Keratinocyte (primary cell): ENCODE data around the gene PNMA1. TPM values are rescaled to one million over a fixed set of nuclear protein-coding genes. Genes with fewer than 3 reads are reported as not detected.

ENCODE experiments used
- DNase-seq: peaks from one replicate; pipeline ENCODE4 v3.0.0-alpha.2; 2011; ENCODE audit warnings: low read depth, missing footprints, low spot score
- FAIRE-seq: peaks from 2 replicates; lab custom pipeline; 2011; peaks lifted over from hg19 to GRCh38; lab: Jason Lieb, UNC
- H2AFZ ChIP-seq: 2 replicates; pipeline ENCODE4 v1.6.0; 2012; ENCODE audit warnings: low read length, control low read depth, inconsistent platforms; ENCODE audit not compliant: control insufficient read depth
- H3K27ac ChIP-seq: 2 replicates; pipeline ENCODE4 v1.5.1; 2011; ENCODE audit warnings: low read length; ENCODE audit not compliant: control insufficient read depth, insufficient read depth
- H3K27me3 ChIP-seq: 3 replicates; pipeline ENCODE4 v1.6.0; 2011; ENCODE audit warnings: low read length; ENCODE audit not compliant: control insufficient read depth, insufficient read depth; ENCODE audit errors: extremely low read depth
- H3K36me3 ChIP-seq, 2 experiments: 2 replicates in 1 of 2; 3 replicates in 1 of 2; pipeline ENCODE4 v1.5.1; 2011; ENCODE audit warnings: low read length in 2 of 2, mild to moderate bottlenecking in 1 of 2; ENCODE audit not compliant: control insufficient read depth in 2 of 2, insufficient read depth in 2 of 2; ENCODE audit errors: extremely low read depth in 1 of 2
- H3K4me1 ChIP-seq: 3 replicates; pipeline ENCODE4 v1.5.1; 2011; ENCODE audit warnings: low read length; ENCODE audit not compliant: control insufficient read depth, insufficient read depth; ENCODE audit errors: extremely low read depth
- H3K4me2 ChIP-seq: 3 replicates; pipeline ENCODE4 v1.6.0; 2011; ENCODE audit warnings: low read depth, low read length; ENCODE audit not compliant: control insufficient read depth, insufficient read depth; ENCODE audit errors: extremely low read depth
- H3K4me3 ChIP-seq, 3 experiments: fragments of 200-600 bp in 1 of 3; sonication (generic) in 1 of 3; 2 replicates in 2 of 3; 3 replicates in 1 of 3; pipeline ENCODE4 v1.5.1; 2011 to 2016; ENCODE audit warnings: low read length in 3 of 3, mild to moderate bottlenecking in 3 of 3, control low read depth in 2 of 3, inconsistent platforms in 1 of 3, low read depth in 1 of 3, mixed read lengths in 1 of 3, mixed run types in 1 of 3, moderate library complexity in 1 of 3; ENCODE audit not compliant: control insufficient read depth in 2 of 3, insufficient read depth in 2 of 3; ENCODE audit errors: extremely low read depth in 1 of 3
- H3K79me2 ChIP-seq: 2 replicates; pipeline ENCODE4 v1.6.0; 2012; ENCODE audit warnings: low read length; ENCODE audit not compliant: control insufficient read depth, insufficient read depth
- H3K9ac ChIP-seq: 3 replicates; pipeline ENCODE4 v1.6.0; 2011; ENCODE audit warnings: low read length; ENCODE audit not compliant: control insufficient read depth, insufficient read depth; ENCODE audit errors: extremely low read depth
- H3K9me1 ChIP-seq: 3 replicates; pipeline ENCODE4 v1.6.0; 2011; ENCODE audit warnings: low read length; ENCODE audit not compliant: control insufficient read depth, insufficient read depth; ENCODE audit errors: extremely low read depth
- H3K9me3 ChIP-seq: 2 replicates; pipeline ENCODE4 v1.5.1; 2012; ENCODE audit warnings: low read depth, low read length; ENCODE audit not compliant: control insufficient read depth
- H4K20me1 ChIP-seq: 3 replicates; pipeline ENCODE4 v1.6.0; 2011; ENCODE audit warnings: low read length; ENCODE audit not compliant: control insufficient read depth, insufficient read depth; ENCODE audit errors: extremely low read depth
- EZH2 ChIP-seq: IDR thresholded peaks from one replicate; pipeline ENCODE4 v1.6.1; 2012; ENCODE audit warnings: inconsistent platforms, mild to moderate bottlenecking, low read length, moderate library complexity
- dilution Hi-C: fragments of 300-500 bp; cut with MboI; formaldehyde crosslinking; loops from one replicate; pipeline ENCODE4 v1.7.0; 2020; ENCODE audit warnings: low sequenced_read_pairs; ENCODE audit not compliant: extremely low pct_ligation_motif_present
- polyA plus RNA-seq, 5 experiments: library from polyadenylated mRNA; depleted of rRNA in 3 of 5; stranded (reverse) in 3 of 5; stranded (forward) in 1 of 5; unstranded in 1 of 5; fragments of >200 nt; gene quantifications; 1 replicate in 1 of 5; 2 replicates in 3 of 5; 3 replicates in 1 of 5; pipeline versions ENCODE4 v1.2.1 to v1.2.3, GENCODE V29; 2011 to 2012; ENCODE audit warnings: missing spikeins in 2 of 5, low read depth in 1 of 5, low replicate concordance in 1 of 5
- TF ChIP-seq, protein P1 (sequence below), 3 experiments: IDR thresholded peaks in 1 of 3; conservative IDR thresholded peaks in 1 of 3; optimal IDR thresholded peaks in 1 of 3; 2 replicates in 2 of 3; 3 replicates in 1 of 3; pipeline versions ENCODE3 to v1.5.1; 2011; ENCODE audit warnings: low read length in 3 of 3, mild to moderate bottlenecking in 3 of 3, moderate library complexity in 2 of 3, control low read depth in 1 of 3, inconsistent platforms in 1 of 3; ENCODE audit not compliant: insufficient read depth in 2 of 3; ENCODE audit errors: extremely low read depth in 1 of 3

Gene PNMA1
- polyA plus RNA-seq, 1 donor (not counting 4 experiments of a cell fraction or from before 2014, with no cell fraction given) = 8.2 TPM

DNA sequence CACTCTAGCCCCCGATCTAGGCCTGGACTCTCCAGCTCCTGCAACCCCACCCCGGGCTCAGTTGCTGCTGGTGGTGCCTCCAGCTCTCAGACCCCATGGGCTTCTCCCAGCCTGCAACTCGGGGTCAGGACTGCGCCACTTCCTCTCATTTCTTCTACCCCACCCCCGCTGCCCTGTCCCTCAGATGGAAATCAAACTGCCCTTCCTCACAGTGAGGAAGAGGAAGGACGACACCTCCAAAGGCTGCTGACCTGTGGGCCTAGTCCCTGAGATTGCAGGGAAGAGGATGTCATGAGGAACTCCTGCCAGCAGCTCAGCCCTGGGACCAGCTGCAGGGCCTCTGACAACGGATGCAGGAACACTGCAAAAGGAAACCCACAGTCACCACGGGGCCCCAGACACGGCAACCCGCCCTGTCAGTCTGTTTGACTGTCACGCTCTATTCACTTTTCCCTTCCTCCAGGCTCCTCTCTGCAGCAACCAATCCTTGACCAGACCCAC lies 29.3 kb upstream of the PNMA1 start:
- H3K36me3 ChIP-seq = peaks cover 12 to 22% of the 10 kb centered on the region in 2 experiments
- H3K27ac ChIP-seq = peak overlapping the region; percentile 89
- peaks cover 89% of the 10 kb centered on the region for H3K79me2 ChIP-seq
- H3K4me2 ChIP-seq = peak overlapping the region; percentile 62
- H3K9me1 ChIP-seq = peaks cover 14% of the 10 kb centered on the region
- H3K4me3 ChIP-seq = no peak overlapping the region
- no peaks in the 10 kb centered on the region for H3K9me3 ChIP-seq
- no peaks in the 10 kb centered on the region for H3K27me3 ChIP-seq
- peaks cover 19% of the 10 kb centered on the region for H4K20me1 ChIP-seq
- H3K4me1 ChIP-seq = peaks cover 84% of the 10 kb centered on the region
- DNase-seq (no peak), FAIRE-seq (no peak)
- TF ChIP-seq, protein P1, sequence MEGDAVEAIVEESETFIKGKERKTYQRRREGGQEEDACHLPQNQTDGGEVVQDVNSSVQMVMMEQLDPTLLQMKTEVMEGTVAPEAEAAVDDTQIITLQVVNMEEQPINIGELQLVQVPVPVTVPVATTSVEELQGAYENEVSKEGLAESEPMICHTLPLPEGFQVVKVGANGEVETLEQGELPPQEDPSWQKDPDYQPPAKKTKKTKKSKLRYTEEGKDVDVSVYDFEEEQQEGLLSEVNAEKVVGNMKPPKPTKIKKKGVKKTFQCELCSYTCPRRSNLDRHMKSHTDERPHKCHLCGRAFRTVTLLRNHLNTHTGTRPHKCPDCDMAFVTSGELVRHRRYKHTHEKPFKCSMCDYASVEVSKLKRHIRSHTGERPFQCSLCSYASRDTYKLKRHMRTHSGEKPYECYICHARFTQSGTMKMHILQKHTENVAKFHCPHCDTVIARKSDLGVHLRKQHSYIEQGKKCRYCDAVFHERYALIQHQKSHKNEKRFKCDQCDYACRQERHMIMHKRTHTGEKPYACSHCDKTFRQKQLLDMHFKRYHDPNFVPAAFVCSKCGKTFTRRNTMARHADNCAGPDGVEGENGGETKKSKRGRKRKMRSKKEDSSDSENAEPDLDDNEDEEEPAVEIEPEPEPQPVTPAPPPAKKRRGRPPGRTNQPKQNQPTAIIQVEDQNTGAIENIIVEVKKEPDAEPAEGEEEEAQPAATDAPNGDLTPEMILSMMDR (optimal IDR thresholded peaks at IDR 0.05 in 1 of 3, IDR thresholded peaks at IDR 0.05 in 1 of 3, conservative IDR thresholded peaks at IDR 0.05 in 1 of 3; ENCODE audit: extremely low read depth in 1 of 3, insufficient read depth in 2 of 3, low read length in 3 of 3) = no peak
- TF ChIP-seq EZH2 = no peak
- dilution Hi-C loops = no loop called here
- peak overlapping the region; percentile 45 for H3K9ac ChIP-seq
- no peak overlapping the region for H2AFZ ChIP-seq

DNA sequence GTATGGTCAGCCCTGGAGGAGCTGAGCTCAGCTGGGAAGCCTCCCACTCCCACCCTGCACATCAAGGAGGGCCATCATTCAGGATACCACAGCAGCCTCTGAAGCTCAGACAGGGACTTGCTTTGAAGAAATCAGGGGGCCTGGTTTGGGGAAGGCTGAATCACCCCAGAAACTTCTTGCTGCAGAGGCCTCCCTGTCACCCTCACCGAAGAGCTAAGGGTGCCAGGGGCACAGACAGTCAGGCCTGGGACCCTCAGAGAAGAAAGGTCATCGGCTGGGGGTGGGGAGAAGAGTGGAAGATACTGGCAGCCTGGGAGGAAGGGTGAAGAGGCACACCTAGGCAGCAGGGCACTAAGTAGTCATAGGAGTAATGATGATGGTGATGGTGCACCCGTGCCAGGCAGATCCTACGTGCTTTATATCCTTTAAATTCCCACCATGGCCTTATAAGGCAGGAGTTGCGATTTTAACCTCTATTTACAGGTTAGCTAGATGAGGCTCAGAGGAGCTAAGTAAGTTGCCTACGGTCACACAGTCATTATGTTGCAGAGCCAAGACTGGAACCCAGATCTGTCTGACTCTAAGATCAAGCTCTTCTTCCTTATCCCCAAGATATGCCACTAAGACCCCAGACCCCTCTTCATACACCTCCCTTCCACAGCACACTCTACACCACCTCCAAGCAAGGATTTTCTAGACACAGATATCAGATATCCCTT lies 28.5 kb upstream of the PNMA1 start:
- Histone ChIP-seq H3K9ac (peak overlapping the region; percentile 75), H3K4me2 (peak overlapping the region; percentile 93), H3K9me3 (no peaks in the 10 kb centered on the region), H4K20me1 (peaks cover 19% of the 10 kb centered on the region), H3K27me3 (no peaks in the 10 kb centered on the region), H3K79me2 (peaks cover 88% of the 10 kb centered on the region), H2AFZ (no peak overlapping the region), H3K4me1 (peaks cover 78% of the 10 kb centered on the region), H3K4me3 (peak overlapping the region in 1 of 3 experiments; percentile 62), H3K36me3 (peaks cover 15 to 30% of the 10 kb centered on the region in 2 experiments), H3K9me1 (peaks cover 14% of the 10 kb centered on the region), H3K27ac (peak overlapping the region; percentile 89)
- DNase-seq (no peak), FAIRE-seq (peak; percentile 66)
- dilution Hi-C loops = no loop called here
- TF ChIP-seq, protein P1 (optimal IDR thresholded peaks at IDR 0.05 in 1 of 3, IDR thresholded peaks at IDR 0.05 in 1 of 3, conservative IDR thresholded peaks at IDR 0.05 in 1 of 3; ENCODE audit: extremely low read depth in 1 of 3, insufficient read depth in 2 of 3, low read length in 3 of 3) = no peak
- no peak for TF ChIP-seq EZH2
